Activated CD4-positive, alpha-beta memory T cell treated with anti-CD3 and anti-CD28 coated beads, Interleukin-2, amount 10 ng/mL, durations not matched to agents 7 days and 5 days (primary cell): ENCODE measurements around the gene CHCHD5. TPM values are rescaled to one million over a fixed set of nuclear protein-coding genes. Genes with fewer than 3 reads are reported as not detected.
A peak's percentile ranks its signal among the peaks of the same experiment; 100 is the strongest.
"Not testable (repeated sequence)": the region's sequence is repeated elsewhere in the genome, so short reads cannot be mapped to it uniquely, and the experiment has no call there.

Experiments
- CTCF ChIA-PET: fragments of 350-600 bp; sonication (Branson Sonifier 250); formaldehyde crosslinking; loops from one replicate; lab custom pipeline; 2021; ENCODE audit warnings: antibody characterized with exemption, inconsistent platforms; lab: Charles Lee
- POLR2A ChIA-PET: fragments of 350-600 bp; sonication (Branson Sonifier 250); formaldehyde crosslinking; loops from one replicate; lab custom pipeline; 2021; ENCODE audit warnings: antibody characterized with exemption; lab: Charles Lee
- DNase-seq: peaks from one replicate; pipeline ENCODE4 v3.0.0-alpha.2; 2020
- H3K27ac Mint-ChIP-seq: one replicate; pipeline ENCODE4 v1.8.0; 2021; ENCODE audit warnings: mild to moderate bottlenecking, mixed read lengths
- H3K27me3 Mint-ChIP-seq: one replicate; pipeline ENCODE4 v1.8.0; 2021; ENCODE audit warnings: mixed read lengths
- H3K36me3 Mint-ChIP-seq: one replicate; pipeline ENCODE4 v1.8.0; 2021; ENCODE audit warnings: low read depth, mixed read lengths
- H3K4me1 Mint-ChIP-seq: one replicate; pipeline ENCODE4 v1.8.0; 2021; ENCODE audit warnings: mixed read lengths
- H3K4me3 Mint-ChIP-seq: one replicate; pipeline ENCODE4 v1.8.0; 2021; ENCODE audit warnings: mild to moderate bottlenecking, mixed read lengths
- H3K9me3 Mint-ChIP-seq: one replicate; pipeline ENCODE4 v1.8.0; 2021; ENCODE audit warnings: mixed read lengths
- total RNA-seq, 2 experiments: library from RNA; stranded (reverse); gene quantifications; one replicate each; pipeline ENCODE4 v1.2.3, GENCODE V29; 2021

Gene CHCHD5
- total RNA-seq, 2 experiments from 2014 or later, result 40.0 to 47.5 TPM

DNA sequence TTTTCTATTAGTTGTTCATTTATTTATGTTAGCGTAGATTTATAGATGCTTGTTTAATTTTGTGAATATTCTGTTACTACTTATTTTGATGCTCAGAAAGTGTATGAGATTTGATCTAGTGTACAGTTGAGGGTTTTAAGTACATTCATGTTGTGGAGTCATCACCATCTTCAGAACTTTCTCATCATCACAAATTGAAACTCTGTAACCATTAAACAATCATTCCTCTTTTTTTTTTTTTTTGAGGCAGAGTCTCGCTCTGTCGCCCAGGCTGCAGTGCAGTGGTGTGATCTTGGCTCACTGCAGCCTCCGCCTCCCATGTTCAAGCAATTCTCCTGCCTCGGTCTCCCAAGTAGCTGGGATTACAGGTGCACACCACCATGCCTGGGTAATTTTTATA is 17.9 kb upstream of the CHCHD5 start:
- Mint-ChIP-seq H3K36me3 (peaks cover 75% of the 10 kb centered on the region), H3K27ac (peak overlapping the region; percentile 64), H3K4me1 (peaks cover 18% of the 10 kb centered on the region)
- H3K27me3 Mint-ChIP-seq, DNase-seq, H3K4me3 Mint-ChIP-seq, H3K9me3 Mint-ChIP-seq, POLR2A ChIA-PET: not testable (repeated sequence)
- CTCF ChIA-PET, result interaction anchor here (0.8 kb wide), 1 partner anchor 161 kb away, joined by 3 read pairs; no protein-coding TSS in a partner anchor

DNA sequence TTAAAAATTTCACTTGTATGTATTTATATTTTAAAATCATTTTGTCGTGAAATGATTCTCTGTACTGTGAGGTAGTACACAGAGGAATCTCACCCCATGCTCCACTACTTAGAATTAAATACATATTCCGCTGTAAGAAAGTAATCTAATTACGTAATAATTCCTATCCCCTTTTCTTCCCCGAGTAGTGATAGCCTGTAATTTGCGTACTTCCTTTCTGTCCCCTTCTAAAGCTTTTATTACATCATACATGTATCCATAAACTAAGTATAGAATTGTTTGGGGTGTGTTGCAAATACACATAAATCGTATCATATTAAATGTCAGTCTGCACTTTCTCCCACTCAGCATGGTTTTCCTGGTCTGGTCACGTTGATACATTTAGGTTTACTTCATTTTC is 12.4 kb upstream of the CHCHD5 start:
- Mint-ChIP-seq H3K27ac (no peak overlapping the region), H3K27me3 (no peaks in the 10 kb centered on the region), H3K4me1 (peaks cover 2% of the 10 kb centered on the region), H3K4me3 (no peak overlapping the region), H3K9me3 (no peaks in the 10 kb centered on the region), H3K36me3 (peaks cover 72% of the 10 kb centered on the region)
- POLR2A ChIA-PET, result no interaction called here
- no peak for DNase-seq
- CTCF ChIA-PET, result no interaction called here

DNA sequence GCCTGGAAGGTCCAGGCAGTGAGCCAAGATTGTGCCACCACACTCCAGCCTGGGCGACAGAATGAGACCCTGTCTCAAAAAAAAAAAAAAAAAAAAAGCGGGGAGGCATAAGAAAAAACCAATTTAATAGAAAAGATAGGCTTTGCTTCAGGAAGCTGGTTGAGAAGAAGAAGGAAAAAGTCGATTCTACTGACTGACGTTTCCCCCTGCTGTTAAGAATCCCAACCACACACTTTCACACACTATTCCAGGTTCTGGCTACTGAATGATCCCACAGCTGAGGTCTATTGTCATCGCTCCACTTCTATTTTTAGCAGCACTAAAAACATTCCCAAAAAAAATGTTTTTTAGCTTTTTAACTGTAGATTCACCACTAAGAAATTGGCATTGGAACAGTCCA is 6.7 kb upstream of the CHCHD5 start:
- ChIA-PET CTCF (interaction anchor here (0.7 to 1.0 kb wide), 4 partner anchors 17 to 32 kb away, joined by 3 to 7 read pairs (median 3); no protein-coding TSS in a partner anchor), POLR2A (no interaction called here)
- Mint-ChIP-seq H3K36me3 (peaks cover 30% of the 10 kb centered on the region), H3K4me1 (peaks cover 10% of the 10 kb centered on the region), H3K27me3 (no peaks in the 10 kb centered on the region), H3K4me3 (no peak overlapping the region), H3K9me3 (no peaks in the 10 kb centered on the region), H3K27ac (no peak overlapping the region)
- no peak for DNase-seq

DNA sequence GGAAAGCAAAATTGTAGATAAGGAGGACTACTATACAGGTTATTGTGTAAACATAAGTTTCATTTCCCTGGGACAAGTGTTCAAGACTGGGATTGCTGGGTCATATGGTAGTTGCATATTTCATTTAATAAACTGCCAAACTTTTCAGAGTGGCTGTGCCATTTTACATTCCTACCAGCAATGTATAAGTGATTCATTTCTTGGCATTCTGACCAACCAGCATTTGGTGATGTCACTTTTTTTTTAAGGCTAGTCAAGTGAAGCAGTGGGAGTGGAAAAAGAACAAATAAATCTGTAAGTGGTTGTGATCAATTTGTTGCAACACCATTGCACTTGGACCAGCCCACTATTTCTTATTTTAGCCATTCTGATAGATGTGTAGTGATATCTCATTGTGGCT is 5.2 kb upstream of the CHCHD5 start:
- Mint-ChIP-seq H3K4me3 (no peak overlapping the region), H3K27ac (no peak overlapping the region), H3K27me3 (no peaks in the 10 kb centered on the region), H3K36me3 (peaks cover 24% of the 10 kb centered on the region), H3K4me1 (peaks cover 24% of the 10 kb centered on the region), H3K9me3 (no peaks in the 10 kb centered on the region)
- ChIA-PET POLR2A (no interaction called here), CTCF (no interaction called here)
- no peak for DNase-seq

DNA sequence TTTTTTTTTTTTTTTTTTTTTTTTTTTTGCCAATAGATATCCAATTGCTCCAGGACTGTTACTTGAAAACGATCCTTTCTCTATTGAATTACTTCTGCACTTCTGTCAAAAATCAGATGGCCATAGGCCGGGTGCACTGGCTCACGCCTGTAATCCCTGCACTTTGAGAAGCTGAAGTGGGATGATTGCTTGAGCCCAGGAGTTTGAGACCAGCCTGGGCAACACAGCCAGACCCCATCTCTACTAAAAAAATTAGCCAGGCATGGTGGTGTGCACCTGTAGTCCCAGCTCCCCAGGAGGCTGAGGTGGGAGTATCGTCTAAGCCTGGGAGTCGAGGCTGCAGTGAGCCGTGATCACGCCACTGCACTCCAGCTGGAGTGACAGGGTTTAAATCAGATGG is 4.3 kb upstream of the CHCHD5 start:
- Mint-ChIP-seq H3K9me3 (no peaks in the 10 kb centered on the region), H3K27ac (no peak overlapping the region), H3K4me1 (peaks cover 30% of the 10 kb centered on the region), H3K4me3 (no peak overlapping the region), H3K36me3 (peaks cover 25% of the 10 kb centered on the region), H3K27me3 (no peaks in the 10 kb centered on the region)
- ChIA-PET POLR2A (no interaction called here), CTCF (no interaction called here)
- no peak for DNase-seq

DNA sequence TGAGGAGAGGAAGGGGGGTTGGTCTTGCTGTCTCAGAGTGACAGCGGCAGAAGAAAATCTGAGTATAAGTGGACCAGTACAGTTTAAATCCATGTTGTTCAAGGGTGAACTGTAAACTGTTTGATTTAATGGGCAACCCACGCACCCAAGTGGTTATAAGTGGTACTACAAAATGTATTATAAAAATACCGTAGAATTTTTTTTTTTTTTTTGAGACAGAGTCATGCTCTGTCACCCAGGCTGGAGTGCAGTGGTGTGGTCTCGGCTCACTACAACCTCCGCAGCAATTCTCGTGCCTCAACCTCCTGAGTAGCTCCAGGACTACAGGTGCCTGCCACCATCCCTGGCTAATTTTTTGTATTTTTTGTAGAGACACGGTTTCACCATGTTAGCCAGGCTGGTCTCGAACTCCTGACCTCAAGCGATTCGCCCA is 2.1 kb upstream of the CHCHD5 start:
- peak; percentile 49 for DNase-seq
- peak overlapping the region; percentile 16 for H3K4me3 Mint-ChIP-seq
- ChIA-PET POLR2A (interaction anchor here (1.9 kb wide), 2 partner anchors 64 to 327 kb away, joined by 6 to 14 read pairs; partner anchors contain the start of genes SLC20A1 and ZC3H8), CTCF (interaction anchor here (0.6 to 3.2 kb wide), 9 partner anchors 34 to 179 kb away, joined by 3 to 19 read pairs (median 4); partner anchors contain the start of gene TTL)
- peaks cover 46% of the 10 kb centered on the region for H3K4me1 Mint-ChIP-seq
- H3K27me3 Mint-ChIP-seq, result no peaks in the 10 kb centered on the region
- peaks cover 21% of the 10 kb centered on the region for H3K36me3 Mint-ChIP-seq
- H3K9me3 Mint-ChIP-seq, result no peaks in the 10 kb centered on the region
- peak overlapping the region; percentile 59 for H3K27ac Mint-ChIP-seq

DNA sequence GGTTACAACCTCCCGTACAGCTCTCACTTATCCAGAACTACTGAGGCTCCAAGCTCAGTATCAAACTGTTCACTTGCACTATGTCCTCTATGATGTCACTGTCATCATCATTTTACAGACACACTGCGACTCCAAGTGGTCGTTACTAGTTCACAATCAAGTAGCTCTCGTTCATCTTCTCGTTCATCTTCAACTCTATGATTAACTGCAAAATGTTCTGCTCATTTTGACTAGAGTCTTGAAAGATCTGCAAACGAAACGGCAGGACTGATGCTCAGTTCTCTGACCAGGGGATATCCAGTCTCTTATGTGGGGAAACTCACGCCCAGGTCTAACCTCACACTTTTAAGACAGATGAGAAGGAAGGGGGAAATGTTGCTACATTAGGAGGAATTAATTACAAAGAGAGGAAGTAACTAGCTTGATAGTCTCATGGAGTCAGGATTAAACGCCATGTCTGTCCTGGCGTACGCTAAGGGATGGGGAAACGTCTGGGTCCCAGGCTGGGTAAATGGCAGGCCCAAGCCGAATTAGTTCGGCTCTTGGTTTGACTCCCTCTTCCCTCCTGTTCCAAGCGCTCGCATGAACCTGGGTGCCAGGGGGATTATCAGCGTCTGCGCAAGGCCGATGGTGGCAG is 794 bp upstream of the CHCHD5 start:
- ChIA-PET CTCF (interaction anchor here (0.8 to 3.7 kb wide), 12 partner anchors 9 to 328 kb away, joined by 3 to 22 read pairs (median 4); partner anchors contain the start of gene TTL), POLR2A (interaction anchor here (0.7 to 3.3 kb wide), 18 partner anchors 10 to 329 kb away, joined by 3 to 21 read pairs (median 6); partner anchors contain the start of genes CKAP2L, NT5DC4, SLC20A1 and ZC3H8)
- Mint-ChIP-seq H3K27ac (peak overlapping the region; percentile 95), H3K4me3 (peak overlapping the region; percentile 97), H3K4me1 (peaks cover 49% of the 10 kb centered on the region), H3K27me3 (no peaks in the 10 kb centered on the region), H3K36me3 (peaks cover 27% of the 10 kb centered on the region), H3K9me3 (no peaks in the 10 kb centered on the region)
- no peak for DNase-seq

DNA sequence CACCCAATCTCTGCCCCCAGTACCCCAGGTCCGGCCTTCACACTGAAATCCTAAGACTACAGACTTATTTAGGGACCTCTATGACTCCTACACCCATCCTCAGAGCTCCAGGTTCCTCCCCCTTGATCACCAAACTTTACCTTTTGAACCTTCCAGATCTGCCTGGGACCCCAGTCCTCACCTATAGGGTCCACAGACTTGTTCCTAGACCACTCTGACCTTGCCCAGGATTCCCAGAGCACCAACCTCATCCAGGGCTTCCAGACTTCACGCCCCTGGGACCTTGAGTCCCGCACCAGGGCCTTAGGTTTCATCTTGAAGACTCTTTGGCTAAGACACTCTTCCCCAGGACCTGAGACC is 462 bp downstream of the CHCHD5 start:
- no peak for DNase-seq
- POLR2A ChIA-PET, result interaction anchor here (0.6 to 3.3 kb wide), 23 partner anchors 9 to 331 kb away, joined by 3 to 33 read pairs (median 4); partner anchors contain the start of genes CKAP2L, NT5DC4 and SLC20A1
- H3K27ac Mint-ChIP-seq, result peak overlapping the region; percentile 95
- H3K4me1 Mint-ChIP-seq, result peaks cover 47% of the 10 kb centered on the region
- H3K36me3 Mint-ChIP-seq, result peaks cover 28% of the 10 kb centered on the region
- CTCF ChIA-PET, result interaction anchor here (0.6 to 3.7 kb wide), 9 partner anchors 15 to 666 kb away, joined by 3 to 22 read pairs (median 4); partner anchors contain the start of gene TTL
- no peaks in the 10 kb centered on the region for H3K27me3 Mint-ChIP-seq
- H3K4me3 Mint-ChIP-seq, result peak overlapping the region; percentile 97
- H3K9me3 Mint-ChIP-seq, result no peaks in the 10 kb centered on the region

DNA sequence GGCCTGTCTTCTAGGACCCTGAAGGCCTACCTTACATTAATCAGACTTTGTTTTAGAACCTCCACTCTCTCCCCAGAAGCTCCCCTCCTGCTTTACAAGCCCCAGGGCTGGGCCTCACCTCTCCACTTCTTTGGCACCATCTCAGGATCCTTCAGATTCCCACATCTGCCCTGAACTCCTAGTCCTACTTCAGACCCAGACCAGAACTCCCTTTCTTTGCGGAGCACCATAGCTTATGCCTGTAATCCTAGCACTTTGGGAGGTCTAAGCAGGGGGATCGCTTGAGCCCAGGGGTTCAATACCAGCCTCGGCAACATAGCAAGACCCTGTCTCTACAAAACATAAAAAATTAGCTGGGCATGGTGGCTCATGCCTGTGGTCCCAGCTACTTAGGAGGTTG is 991 bp downstream of the CHCHD5 start:
- no peaks in the 10 kb centered on the region for H3K9me3 Mint-ChIP-seq
- ChIA-PET CTCF (interaction anchor here (0.6 to 3.7 kb wide), 9 partner anchors 12 to 666 kb away, joined by 3 to 22 read pairs (median 4); partner anchors contain the start of gene TTL), POLR2A (interaction anchor here (0.6 to 3.3 kb wide), 16 partner anchors 9 to 177 kb away, joined by 3 to 33 read pairs (median 7); partner anchors contain the start of gene SLC20A1)
- peaks cover 47% of the 10 kb centered on the region for H3K4me1 Mint-ChIP-seq
- peak overlapping the region; percentile 95 for H3K27ac Mint-ChIP-seq
- peak overlapping the region; percentile 97 for H3K4me3 Mint-ChIP-seq
- peaks cover 28% of the 10 kb centered on the region for H3K36me3 Mint-ChIP-seq
- DNase-seq, result no peak
- no peaks in the 10 kb centered on the region for H3K27me3 Mint-ChIP-seq

DNA sequence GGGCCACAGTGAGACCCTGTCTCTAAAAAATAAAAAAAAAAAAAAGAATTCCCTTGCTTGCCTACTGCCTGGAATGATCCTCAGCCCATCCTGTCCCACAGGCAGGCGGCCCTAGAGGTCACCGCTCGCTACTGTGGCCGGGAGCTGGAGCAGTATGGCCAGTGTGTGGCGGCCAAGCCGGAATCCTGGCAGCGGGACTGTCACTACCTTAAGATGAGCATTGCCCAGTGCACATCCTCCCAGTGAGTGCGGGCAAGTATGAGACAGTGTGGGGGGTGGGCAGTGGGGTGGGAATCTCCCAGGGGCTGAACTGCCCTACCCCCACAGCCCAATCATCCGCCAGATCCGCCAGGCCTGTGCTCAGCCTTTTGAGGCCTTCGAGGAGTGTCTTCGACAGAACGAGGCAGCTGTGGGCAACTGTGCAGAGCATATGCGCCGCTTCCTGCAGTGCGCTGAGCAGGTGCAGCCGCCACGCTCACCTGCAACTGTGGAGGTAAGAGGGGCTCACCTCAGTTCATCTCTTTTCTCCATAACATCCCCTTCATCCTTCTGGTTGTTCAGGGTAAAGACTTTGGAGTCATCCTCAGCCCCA is 1.6 kb downstream of the CHCHD5 start:
- Mint-ChIP-seq H3K4me3 (peak overlapping the region; percentile 97), H3K9me3 (no peaks in the 10 kb centered on the region), H3K27ac (peak overlapping the region; percentile 51), H3K27me3 (no peaks in the 10 kb centered on the region), H3K4me1 (peaks cover 47% of the 10 kb centered on the region), H3K36me3 (peaks cover 26% of the 10 kb centered on the region)
- ChIA-PET POLR2A (interaction anchor here (0.6 to 3.3 kb wide), 4 partner anchors 42 to 106 kb away, joined by 3 to 33 read pairs (median 14); partner anchors contain the start of gene SLC20A1), CTCF (interaction anchor here (0.8 to 3.7 kb wide), 5 partner anchors 12 to 140 kb away, joined by 3 to 22 read pairs (median 4); no protein-coding TSS in a partner anchor)
- DNase-seq, result no peak

DNA sequence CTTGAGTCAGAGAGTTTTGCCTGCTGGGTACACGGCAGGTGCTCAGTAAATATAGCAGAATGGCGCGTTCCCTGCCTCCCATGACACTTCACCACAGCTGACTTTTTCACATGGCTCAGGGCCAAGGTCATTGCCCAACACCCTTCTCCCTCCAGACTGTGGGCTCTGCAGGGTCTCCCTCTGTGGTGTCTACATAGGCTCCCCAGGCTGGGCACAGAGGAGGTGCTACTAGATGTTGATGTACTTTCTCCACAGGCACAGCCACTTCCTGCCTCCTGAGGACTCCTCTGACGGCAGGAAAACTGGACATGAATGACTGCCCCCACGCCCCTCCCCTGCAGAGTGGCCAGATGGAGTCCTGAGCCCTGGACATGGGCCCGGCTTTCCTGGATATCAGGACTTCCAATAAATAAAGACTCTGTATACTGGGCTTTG is 4.2 kb downstream of the CHCHD5 start:
- POLR2A ChIA-PET, result no interaction called here
- CTCF ChIA-PET, result no interaction called here

DNA sequence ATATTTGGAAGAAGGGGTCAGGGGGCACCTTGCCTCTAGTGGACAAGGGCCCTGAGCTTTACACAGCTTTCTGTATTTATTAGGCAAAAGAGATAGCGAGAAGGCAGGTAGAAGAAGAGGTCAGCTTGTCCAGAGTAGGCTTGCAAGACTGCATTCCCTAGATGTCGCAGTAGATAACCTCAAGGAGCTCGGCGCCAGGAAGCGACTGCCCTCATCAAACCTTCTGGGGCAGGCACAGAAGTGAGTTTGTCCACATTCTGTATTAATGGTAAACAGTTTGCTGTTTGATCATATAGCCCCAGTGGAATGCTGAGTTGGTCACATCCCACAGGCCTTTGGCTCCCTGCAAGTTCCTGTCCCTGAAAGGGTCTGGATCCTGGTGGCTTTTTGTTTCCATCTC is 7.0 kb downstream of the CHCHD5 start:
- Mint-ChIP-seq H3K36me3 (peaks cover 18% of the 10 kb centered on the region), H3K9me3 (no peaks in the 10 kb centered on the region), H3K4me3 (no peak overlapping the region), H3K27ac (no peak overlapping the region), H3K27me3 (no peaks in the 10 kb centered on the region), H3K4me1 (peaks cover 10% of the 10 kb centered on the region)
- ChIA-PET POLR2A (interaction anchor here (0.6 kb wide), 1 partner anchor 350 kb away, joined by 4 read pairs; no protein-coding TSS in a partner anchor), CTCF (interaction anchor here (0.8 to 1.3 kb wide), 2 partner anchors 9 to 135 kb away, joined by 3 to 4 read pairs; no protein-coding TSS in a partner anchor)
- no peak for DNase-seq

More for the DNA sequence above, 4.2 kb downstream of the CHCHD5 start:
- H3K4me1 Mint-ChIP-seq, result peaks cover 30% of the 10 kb centered on the region
- H3K27ac Mint-ChIP-seq, result peak overlapping the region; percentile 25
- peaks cover 27% of the 10 kb centered on the region for H3K36me3 Mint-ChIP-seq
- DNase-seq, result no peak
- no peaks in the 10 kb centered on the region for H3K9me3 Mint-ChIP-seq
- no peaks in the 10 kb centered on the region for H3K27me3 Mint-ChIP-seq
- no peak overlapping the region for H3K4me3 Mint-ChIP-seq
